ENCODE measurements around the gene HDAC11.

HDAC11 gene

DNA sequence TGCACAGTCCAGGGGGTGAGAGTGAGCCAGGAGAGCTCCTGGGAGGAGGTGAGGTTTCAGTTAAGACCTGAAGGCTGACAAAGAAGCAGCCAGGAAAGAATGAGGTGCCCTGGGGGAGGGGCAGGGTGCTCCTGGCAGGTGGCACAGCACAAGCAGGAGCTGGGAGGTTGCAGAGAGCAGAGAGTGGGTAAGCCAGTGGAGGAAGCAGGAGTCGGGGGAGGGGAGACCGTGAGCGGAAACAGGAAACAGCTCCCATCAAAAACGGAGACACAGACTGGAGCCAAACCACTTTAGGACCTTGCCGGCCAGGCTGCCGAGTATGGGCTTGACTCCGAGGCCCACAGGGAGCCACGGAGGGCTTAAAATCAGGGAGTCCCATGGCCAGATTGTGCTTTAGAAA lies 56.7 kb downstream of the HDAC11 start:
- intact Hi-C loops (cut with DNase I), result no loop called here
- DNase-seq, result peak in 3 of 10 donors; percentile 32 to 62 (median 55)

DNA sequence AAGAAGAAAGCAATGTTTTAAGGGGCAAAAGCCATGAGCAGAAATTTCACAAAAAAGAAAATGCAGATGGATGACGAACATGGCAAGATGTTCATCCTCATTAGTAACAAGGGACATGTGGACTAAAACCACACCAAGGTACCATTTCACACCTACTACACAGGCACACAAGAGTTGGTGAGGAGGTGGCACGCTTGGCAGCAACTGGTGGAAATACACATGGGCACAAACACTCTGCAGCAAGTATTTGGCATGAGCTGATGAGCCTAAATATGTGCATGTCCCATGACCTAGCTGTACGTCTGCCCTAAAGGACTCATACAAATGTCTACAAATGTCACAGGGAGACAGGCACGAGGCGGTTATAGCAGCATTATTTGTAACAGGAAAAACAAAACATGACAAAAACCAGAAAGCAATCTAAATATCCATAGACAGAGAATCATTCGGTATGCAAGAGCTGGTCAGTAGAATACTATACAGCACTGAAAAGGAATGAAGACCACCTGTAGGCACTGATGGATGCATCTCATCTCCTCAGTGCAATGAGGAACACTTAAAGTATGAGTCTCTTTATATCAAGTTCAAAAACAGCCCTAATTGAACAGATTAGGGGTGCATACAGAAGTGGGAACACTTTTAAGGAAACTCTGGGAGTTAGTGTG lies 57.3 kb downstream of the HDAC11 start:
- intact Hi-C loops (cut with DNase I), result no loop called here
- peak in 3 of 10 donors; percentile 21 to 80 (median 67) for DNase-seq

DNA sequence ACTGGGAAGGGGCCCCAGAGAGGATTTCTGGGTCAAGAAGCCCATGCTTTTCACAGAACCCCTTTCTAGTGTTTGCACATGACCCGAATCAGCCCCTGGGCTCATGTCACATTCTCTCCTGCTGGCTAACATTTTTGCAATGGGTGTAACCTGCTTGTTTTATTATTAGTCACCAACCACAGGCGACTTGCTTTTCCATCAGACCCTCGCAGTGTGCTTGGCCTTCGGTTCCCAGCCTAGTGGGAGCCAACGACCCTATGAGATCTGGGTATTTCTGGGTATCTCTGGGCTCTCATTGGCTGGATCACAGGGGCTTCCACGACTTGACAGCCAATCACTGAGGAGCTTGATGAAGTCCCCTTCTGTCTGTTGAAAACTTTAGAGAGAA lies 57.8 kb downstream of the HDAC11 start:
- DNase-seq, result peak in 1 of 10 donors; percentile 8
- intact Hi-C loops (cut with DNase I), result no loop called here

- DNase-seq, result peak in 3 of 10 donors; percentile 33 to 49 (median 46)
- intact Hi-C loops (cut with DNase I), result no loop called here
Observed at GRCh38 chr3:13538520-13539291, 58.6 kb downstream of the HDAC11 start.

GRCh38 chr3:13539292-13539638 lies 59.2 kb downstream of the HDAC11 start:
- DNase-seq, result peak in 1 of 10 donors; percentile 56
- intact Hi-C loops (cut with DNase I), result no loop called here

DNA sequence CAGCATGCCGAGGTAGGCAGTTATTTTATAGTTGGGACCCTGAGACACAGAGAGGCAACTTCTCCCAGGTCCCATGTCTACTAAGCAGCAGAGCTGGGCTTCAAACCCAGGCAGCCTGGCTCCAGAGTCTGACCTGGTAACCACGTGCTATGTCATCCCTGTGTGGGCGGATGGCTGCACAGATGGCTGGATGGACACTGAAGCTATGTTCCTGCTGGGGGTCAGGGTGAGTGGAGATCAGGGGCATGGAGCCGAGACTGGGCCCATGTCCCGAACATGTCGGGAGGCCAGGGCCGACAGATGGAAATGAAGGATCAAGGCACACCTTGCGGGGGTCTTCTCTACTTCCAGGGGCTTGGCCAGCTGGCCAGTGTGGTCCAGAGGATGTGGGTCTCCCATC lies 59.6 kb downstream of the HDAC11 start:
- peak in 3 of 10 donors; percentile 46 to 73 (median 56) for DNase-seq
- intact Hi-C loops (cut with DNase I), result no loop called here

DNA sequence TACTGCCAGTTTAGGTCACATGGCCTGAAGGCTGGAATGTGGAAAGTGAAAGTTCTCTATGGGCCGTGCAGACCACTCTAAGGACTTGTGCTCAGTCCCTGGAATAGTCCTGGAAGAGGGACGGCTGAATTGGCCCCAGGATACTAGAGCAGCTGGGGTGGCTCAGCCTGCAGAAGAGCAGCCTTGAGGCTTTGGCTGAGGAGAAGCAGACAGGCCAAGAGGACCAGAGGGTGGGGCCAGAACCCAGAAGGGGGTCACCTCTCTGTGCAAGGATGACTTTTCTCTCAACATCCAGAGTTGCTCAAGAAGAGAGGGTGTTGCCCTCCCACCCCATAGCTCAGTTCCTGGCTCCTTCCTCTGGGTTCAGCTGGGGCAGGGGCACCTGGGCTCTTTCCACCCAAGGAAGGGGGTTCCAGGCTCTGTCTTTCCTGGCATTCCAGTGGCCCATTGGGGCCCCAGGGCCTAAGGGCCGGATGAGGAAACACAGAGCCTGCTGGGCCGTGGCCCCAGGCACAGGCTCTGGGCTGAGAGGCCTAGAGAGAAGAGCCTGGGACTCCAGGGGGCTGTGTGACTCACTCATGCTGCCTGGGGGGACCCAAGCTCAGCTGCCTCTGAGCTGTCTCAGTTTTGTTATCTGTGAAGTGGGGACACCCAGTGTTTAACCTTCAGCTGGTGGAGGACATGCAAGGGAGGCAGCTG lies 60.3 kb downstream of the HDAC11 start:
- intact Hi-C loops (cut with DNase I), result no loop called here
- DNase-seq, result peak in 3 of 10 donors; percentile 31 to 65 (median 61)

DNA sequence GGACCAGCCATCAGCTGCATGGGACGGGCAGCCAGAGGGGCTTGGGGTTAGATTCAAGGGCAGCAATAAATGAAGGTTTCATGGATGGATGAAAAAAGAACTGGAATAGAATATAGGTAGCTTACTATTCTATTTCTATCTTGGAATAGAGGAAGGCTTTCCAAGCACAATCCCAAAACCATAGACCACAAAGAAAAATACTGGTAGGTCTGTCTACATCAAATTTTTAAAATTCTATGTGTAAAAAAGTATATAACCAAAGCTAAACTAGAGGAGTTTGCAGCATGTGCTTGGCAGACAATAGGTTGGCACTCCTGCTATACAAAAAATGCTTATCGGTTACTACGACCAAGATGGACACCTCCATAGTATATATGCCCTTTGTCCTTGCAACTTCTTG lies 61.6 kb downstream of the HDAC11 start:
- peak in 1 of 10 donors; percentile 8 for DNase-seq
- intact Hi-C loops (cut with DNase I), result no loop called here

- no peak for DNase-seq
- intact Hi-C loops (cut with DNase I), result no loop called here
Observed at GRCh38 chr3:13542142-13542541, 62.0 kb downstream of the HDAC11 start.

DNA sequence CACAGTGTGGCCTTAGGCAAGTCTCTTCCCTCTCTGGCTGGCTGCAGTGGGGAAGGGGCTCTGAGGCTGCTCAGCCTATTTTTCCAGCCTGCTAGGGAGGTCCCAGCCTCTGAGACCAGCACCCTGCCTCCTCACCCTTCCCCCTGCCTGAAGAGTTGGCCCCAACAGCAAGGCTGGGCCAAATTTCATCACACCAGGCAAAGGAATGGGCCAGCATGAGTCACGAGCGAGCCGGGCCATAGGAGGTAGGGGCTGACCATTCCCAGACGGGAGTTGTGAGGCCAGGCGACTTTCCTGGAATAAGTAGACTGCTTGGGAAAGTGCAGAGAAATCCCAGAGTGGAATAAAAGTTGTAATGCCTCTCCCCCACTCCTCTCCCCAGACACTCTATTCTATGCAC lies 63.1 kb downstream of the HDAC11 start:
- DNase-seq, result peak in 2 of 10 donors; percentile 22 to 51
- intact Hi-C loops (cut with DNase I), result no loop called here

DNA sequence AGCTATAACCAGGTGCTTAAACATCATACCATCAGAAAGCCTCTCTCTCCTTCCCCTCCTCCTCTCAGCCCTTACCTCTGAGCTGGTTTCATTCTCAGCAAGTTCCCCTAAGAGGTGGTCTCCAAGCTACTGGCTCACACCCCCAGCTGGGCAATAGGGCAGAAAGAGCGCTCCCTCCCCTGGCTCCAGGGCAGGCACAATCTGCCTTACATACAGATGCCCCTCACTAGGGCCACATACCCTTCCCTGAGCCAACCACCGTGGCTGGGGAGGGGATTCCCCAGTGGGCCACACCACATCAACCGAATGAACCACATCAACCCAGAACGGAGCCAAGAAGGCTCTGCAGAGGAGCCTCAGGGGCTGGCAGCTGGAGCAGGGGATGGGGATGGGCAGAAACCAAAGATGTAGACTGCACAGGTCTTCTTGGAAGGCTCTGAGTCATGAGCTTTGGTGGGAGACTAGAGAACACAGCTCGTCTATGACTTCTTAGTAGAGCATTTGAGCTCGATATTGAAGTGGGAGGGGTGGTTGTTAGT lies 64.3 kb downstream of the HDAC11 start:
- peak in 2 of 10 donors; percentile 41 to 49 for DNase-seq
- intact Hi-C loops (cut with DNase I), result no loop called here

DNA sequence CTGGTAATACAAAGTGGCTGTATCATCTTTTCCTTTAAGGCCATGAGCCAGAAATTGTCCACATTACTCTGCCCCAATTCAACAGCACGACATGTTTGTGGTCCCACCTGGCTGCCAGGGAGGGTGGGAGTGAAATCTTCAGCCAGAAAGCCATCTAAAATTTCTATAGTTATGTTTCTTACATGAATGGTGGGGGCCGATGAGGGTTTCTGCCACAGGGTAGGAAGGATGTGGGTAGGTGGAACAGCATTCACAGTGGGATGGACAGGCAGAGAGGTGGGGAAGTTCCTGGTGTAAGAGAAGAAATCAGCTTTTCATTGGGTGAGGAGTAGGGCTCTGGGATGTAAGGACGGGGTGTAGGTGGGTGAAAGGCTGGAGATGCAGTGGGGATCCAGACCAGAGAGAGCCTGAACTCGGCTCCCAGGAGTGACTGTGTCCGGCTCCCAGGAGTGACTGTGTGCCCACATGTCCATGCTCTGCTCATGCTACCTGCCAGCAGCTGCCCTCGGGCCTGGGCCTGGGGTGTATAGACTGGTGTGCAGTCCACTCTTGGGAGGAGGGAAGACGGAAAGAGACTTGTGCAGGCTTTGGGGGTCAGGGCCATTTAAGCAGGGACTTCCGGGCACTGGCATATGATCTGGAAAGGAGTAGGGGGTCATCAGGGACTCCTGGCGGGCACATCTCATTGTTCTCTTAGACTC lies 65.0 kb downstream of the HDAC11 start:
- intact Hi-C loops (cut with DNase I), result no loop called here
- peak in 3 of 10 donors; percentile 31 to 50 (median 37) for DNase-seq

GRCh38 chr3:13545952-13546454 lies 65.9 kb downstream of the HDAC11 start:
- intact Hi-C loops (cut with DNase I), result no loop called here
- peak in 3 of 10 donors; percentile 39 to 59 (median 40) for DNase-seq

- DNase-seq, result peak in 4 of 10 donors; percentile 9 to 70 (median 58)
- intact Hi-C loops (cut with DNase I), result no loop called here
Observed at GRCh38 chr3:13546667-13547171, 66.6 kb downstream of the HDAC11 start.

GRCh38 chr3:13547591-13548371 lies 67.7 kb downstream of the HDAC11 start:
- intact Hi-C loops (cut with DNase I), result no loop called here
- DNase-seq, result peak in 3 of 10 donors; percentile 12 to 66 (median 44)

DNA sequence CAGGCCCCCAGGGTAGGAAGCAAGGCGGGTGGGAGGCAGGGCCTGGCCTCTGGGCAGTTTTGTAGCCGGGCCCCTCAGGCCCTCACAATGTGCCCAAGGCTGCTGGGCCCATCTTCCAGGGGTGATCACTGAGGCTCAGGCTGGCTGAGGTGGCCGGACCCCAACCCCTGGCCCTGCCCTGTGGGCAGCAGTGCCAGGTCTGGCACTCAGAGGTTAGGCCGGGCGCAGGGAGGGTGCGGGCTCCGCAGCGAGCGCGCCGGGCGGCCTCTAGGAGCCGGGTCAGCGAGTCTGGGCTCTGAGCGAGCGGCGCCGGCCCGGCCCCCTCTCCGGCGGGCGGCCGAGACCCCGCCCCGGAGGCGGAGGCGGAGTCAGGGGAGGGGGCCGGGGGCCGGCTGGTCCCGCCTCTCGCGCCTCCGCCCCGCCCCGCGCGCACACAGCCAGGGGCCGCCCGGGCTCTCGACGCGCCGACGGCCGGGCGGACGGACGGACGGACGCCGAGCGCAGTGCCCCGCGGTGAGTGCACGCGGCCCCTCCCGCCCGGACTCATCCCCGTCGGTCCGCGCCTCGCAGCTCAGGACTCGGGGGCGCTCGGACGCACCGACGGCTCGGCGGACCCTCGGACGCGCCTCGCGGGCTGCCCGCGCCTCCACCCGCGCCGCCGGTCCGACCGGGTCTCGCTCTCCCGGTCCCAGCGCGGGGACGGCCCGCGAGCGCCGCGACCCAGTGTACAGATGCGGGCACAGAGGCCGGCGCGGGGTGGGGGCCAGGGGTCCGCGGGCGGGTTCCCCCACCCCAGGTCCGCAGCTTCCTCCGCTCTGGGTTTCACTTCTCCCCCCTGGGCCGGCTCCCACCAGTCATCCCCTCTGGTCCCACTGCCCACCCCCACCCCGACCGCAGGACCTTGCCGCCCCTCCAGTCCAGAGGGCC lies 68.9 kb downstream of the HDAC11 start, which contains the start of gene FBLN2:
FBLN2 (plus strand) TSS at position 430 of the 927 bp plus-strand sequence. CDS start 21,231 bp downstream, outside the sequence.
- intact Hi-C loops (cut with DNase I), result no loop called here
- DNase-seq, result peak in 3 of 10 donors; percentile 21 to 63 (median 53)

DNA sequence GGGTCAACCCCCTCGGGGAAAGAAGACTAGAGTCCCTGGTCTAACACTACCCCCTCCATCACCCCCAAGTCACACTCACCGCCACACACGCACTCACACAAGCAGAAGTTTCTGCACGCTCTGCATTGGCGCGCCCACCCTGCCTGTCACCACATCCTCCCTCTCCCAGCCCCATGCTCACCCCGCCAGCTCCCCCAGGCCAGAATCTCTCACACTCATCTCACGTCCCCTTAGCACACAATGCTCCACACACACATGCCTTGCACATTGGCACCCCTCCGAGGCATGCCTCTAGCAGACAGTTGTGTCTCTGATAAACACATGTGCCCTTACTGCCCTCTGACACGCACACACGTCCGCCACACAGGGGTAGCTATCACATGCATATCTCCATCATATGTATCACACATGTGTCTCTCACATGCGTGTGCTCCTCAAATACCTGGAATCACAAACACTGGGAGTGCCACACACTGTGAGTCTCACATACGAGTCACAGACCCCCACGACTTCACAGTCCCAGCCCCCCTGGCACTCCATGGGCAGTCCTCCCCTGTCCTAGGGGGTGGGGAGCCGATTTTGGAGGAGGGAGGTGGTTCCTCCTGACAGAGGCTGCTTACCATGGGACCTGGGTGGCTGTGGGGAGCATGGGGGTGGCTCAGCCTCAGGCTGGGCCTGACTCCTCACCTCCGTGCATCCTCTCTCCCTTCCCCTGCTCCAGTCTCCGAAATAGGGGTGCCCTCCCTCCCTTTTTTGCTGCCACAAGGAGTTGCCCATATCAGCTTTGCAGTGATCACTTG lies 69.7 kb downstream of the HDAC11 start:
- intact Hi-C loops (cut with DNase I), result no loop called here
- peak in 2 of 10 donors; percentile 21 to 52 for DNase-seq
